SK-N-SH treated with all-trans-retinoic acid at 6 μM for 48 hours (cell line): ENCODE data around the gene HABP2.

ENCODE experiments used
- ATAC-seq: fragments of 200-7000 bp; cut with Tn5 transposase; 3 replicates; pipeline ENCODE4 v1.9.1; 2020; ENCODE audit warnings: mild to moderate bottlenecking, moderate library complexity
- ARNTL ChIP-seq: fragments of 450-650 bp; formaldehyde crosslinking; IDR thresholded peaks from 2 replicates; pipeline ENCODE4 v1.5.0; 2020; ENCODE audit warnings: low read depth, mild to moderate bottlenecking, moderate library complexity, borderline replicate concordance
- BACH2 ChIP-seq: fragments of 250-450 bp; sonication (Bioruptor Pico); IDR thresholded peaks from 2 replicates; pipeline ENCODE4 v1.9.0; 2021; ENCODE audit warnings: mild to moderate bottlenecking, borderline replicate concordance
- CREB5 ChIP-seq: fragments of 250-450 bp; sonication (Bioruptor Pico); IDR thresholded peaks from 2 replicates; pipeline ENCODE4 v1.5.1; 2020; ENCODE audit warnings: low read depth, mild to moderate bottlenecking, moderate library complexity
- CSDC2 ChIP-seq: fragments of 250-450 bp; sonication (Bioruptor Pico); IDR thresholded peaks from 2 replicates; pipeline ENCODE4 v1.5.0; 2020; ENCODE audit warnings: mild to moderate bottlenecking, moderate library complexity
- CSRNP3 ChIP-seq: fragments of 250-450 bp; sonication (Bioruptor Pico); IDR thresholded peaks from 2 replicates; pipeline ENCODE4 v1.5.1; 2021; ENCODE audit warnings: mild to moderate bottlenecking, moderate library complexity
- ESRRG ChIP-seq: fragments of 250-450 bp; sonication (Bioruptor Pico); IDR thresholded peaks from 2 replicates; pipeline ENCODE4 v1.6.1; 2021; ENCODE audit warnings: mild to moderate bottlenecking
- GLIS3 ChIP-seq: fragments of 250-450 bp; sonication (Bioruptor Pico); IDR thresholded peaks from 2 replicates; pipeline ENCODE4 v1.5.0; 2020; ENCODE audit warnings: mild to moderate bottlenecking, moderate library complexity
- ISL1 ChIP-seq: fragments of 250-450 bp; sonication (Bioruptor Pico); IDR thresholded peaks from 2 replicates; pipeline ENCODE4 v2.1.2; 2022; ENCODE audit warnings: mild to moderate bottlenecking, moderate library complexity
- OSR1 ChIP-seq: fragments of 250-450 bp; sonication (Bioruptor Pico); IDR thresholded peaks from 2 replicates; pipeline ENCODE4 v1.8.0; 2022; ENCODE audit warnings: moderate library complexity, mild to moderate bottlenecking, inconsistent platforms
- PATZ1 ChIP-seq: fragments of 250-450 bp; sonication (Bioruptor Pico); IDR thresholded peaks from 2 replicates; pipeline ENCODE4 v1.8.0; 2020; ENCODE audit warnings: mild to moderate bottlenecking, moderate library complexity, borderline replicate concordance
- POU6F1 ChIP-seq: fragments of 250-450 bp; sonication (Bioruptor Pico); IDR thresholded peaks from 2 replicates; pipeline ENCODE4 v1.8.0; 2021; ENCODE audit warnings: low read depth, mild to moderate bottlenecking, moderate library complexity, borderline replicate concordance
- RARB ChIP-seq: fragments of 250-450 bp; sonication (Bioruptor Pico); IDR thresholded peaks from 2 replicates; pipeline ENCODE4 v1.8.0; 2021; ENCODE audit warnings: mild to moderate bottlenecking, moderate library complexity
- SNAI2 ChIP-seq: fragments of 250-450 bp; sonication (Bioruptor Pico); IDR thresholded peaks from 2 replicates; pipeline ENCODE4 v1.5.0; 2020; ENCODE audit warnings: mild to moderate bottlenecking, moderate library complexity
- TOX ChIP-seq: fragments of 250-450 bp; sonication (Bioruptor Pico); IDR thresholded peaks from 2 replicates; pipeline ENCODE4 v1.8.0; 2021; ENCODE audit warnings: mild to moderate bottlenecking, moderate library complexity, borderline replicate concordance
- TSHZ2 ChIP-seq: fragments of 250-450 bp; sonication (Bioruptor Pico); IDR thresholded peaks from 2 replicates; pipeline ENCODE4 v1.5.0; 2020; ENCODE audit warnings: mild to moderate bottlenecking, moderate library complexity
- ZC3H10 ChIP-seq: fragments of 250-450 bp; sonication (Bioruptor Pico); IDR thresholded peaks from 2 replicates; pipeline ENCODE4 v1.5.1; 2021; ENCODE audit warnings: mild to moderate bottlenecking, moderate library complexity
- ZFP3 ChIP-seq: fragments of 250-450 bp; sonication (Bioruptor Pico); IDR thresholded peaks from 2 replicates; pipeline ENCODE4 v1.5.0; 2020; ENCODE audit warnings: mild to moderate bottlenecking, moderate library complexity
- ZFP30 ChIP-seq: fragments of 450-650 bp; formaldehyde crosslinking; IDR thresholded peaks from 2 replicates; pipeline ENCODE4 v1.5.0; 2022; ENCODE audit warnings: mild to moderate bottlenecking, moderate library complexity
- ZNF70 ChIP-seq: fragments of 450-650 bp; formaldehyde crosslinking; IDR thresholded peaks from 2 replicates; pipeline ENCODE4 v1.5.0; 2020; ENCODE audit warnings: mild to moderate bottlenecking, moderate library complexity
- ZNF8 ChIP-seq: fragments of 450-650 bp; formaldehyde crosslinking; IDR thresholded peaks from 2 replicates; pipeline ENCODE4 v1.5.0; 2020; ENCODE audit warnings: mild to moderate bottlenecking, moderate library complexity

HABP2 gene

GRCh38 chr10:113525713-113526112, 27.1 kb upstream of the HABP2 start:
- TF ChIP-seq ZNF8 (CRISPR knock-in tag) (no peak), POU6F1 (CRISPR knock-in tag) (no peak), SNAI2 (CRISPR knock-in tag) (no peak), TOX (CRISPR knock-in tag) (no peak), CSRNP3 (no peak), ZFP3 (CRISPR knock-in tag) (no peak), GLIS3 (no peak), ZNF70 (CRISPR knock-in tag) (no peak), RARB (CRISPR knock-in tag) (no peak), ESRRG (no peak), ZFP30 (CRISPR knock-in tag) (no peak), ARNTL (CRISPR knock-in tag) (no peak), OSR1 (CRISPR knock-in tag) (no peak), CREB5 (no peak), BACH2 (CRISPR knock-in tag) (no peak), CSDC2 (CRISPR knock-in tag) (no peak), PATZ1 (CRISPR knock-in tag) (no peak), ZC3H10 (CRISPR knock-in tag) (no peak), TSHZ2 (CRISPR knock-in tag) (no peak), ISL1 (CRISPR knock-in tag) (no peak)
- no peak for ATAC-seq

GRCh38 chr10:113527211-113527906, 25.5 kb upstream of the HABP2 start:
- TF ChIP-seq CSRNP3, result no peak
- TF ChIP-seq ZNF70 (CRISPR knock-in tag), result 0 out of 2 replicates have a peak, but pooled peaks have one; percentile 35
- peak; percentile 70 for ATAC-seq

GRCh38 chr10:113528876-113529275, 24.0 kb upstream of the HABP2 start:
- TF ChIP-seq POU6F1 (CRISPR knock-in tag), result no peak
- TF ChIP-seq ZNF70 (CRISPR knock-in tag), result no peak
- TF ChIP-seq ZFP30 (CRISPR knock-in tag), result no peak
- TF ChIP-seq ZC3H10 (CRISPR knock-in tag), result no peak
- no peak for TF ChIP-seq SNAI2 (CRISPR knock-in tag)
- TF ChIP-seq, all 23 proteins: peak for 0
- no peak for ATAC-seq
